CD4-positive, alpha-beta T cell treated with Interleukin-10 for 1 hour (primary cell): ENCODE measurements around the gene NAGPA.

Experiments
- DNase-seq: peaks from one replicate; pipeline ENCODE4 v3.0.0-alpha.2; 2020

Gene NAGPA

DNA sequence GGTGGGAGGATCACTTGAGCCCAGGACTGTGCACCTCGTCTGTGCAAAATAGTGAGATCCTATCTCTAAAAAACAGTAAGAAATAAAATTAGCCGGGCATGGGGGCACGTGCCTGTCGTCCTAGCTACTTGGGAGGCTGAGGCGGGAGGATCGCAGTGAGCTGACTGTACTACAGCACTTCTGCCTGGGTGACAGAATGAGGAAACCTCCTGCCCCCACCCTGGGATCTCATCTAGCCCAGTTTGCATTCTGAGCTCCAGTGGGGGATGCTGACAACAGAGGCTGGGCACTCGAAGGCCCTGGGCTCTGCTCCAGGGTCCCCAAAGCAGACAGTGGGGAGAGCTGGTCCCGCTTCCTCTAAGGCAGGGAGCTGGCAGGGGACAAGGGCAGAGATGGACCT lies 7.1 kb downstream of the NAGPA start:
- DNase-seq, result no peak

- DNase-seq, result no peak
Observed at GRCh38 chr16:5025171-5025632, 8.5 kb downstream of the NAGPA start.

- DNase-seq, result no peak
Observed at GRCh38 chr16:5024632-5025031, 9.1 kb downstream of the NAGPA start.

DNA sequence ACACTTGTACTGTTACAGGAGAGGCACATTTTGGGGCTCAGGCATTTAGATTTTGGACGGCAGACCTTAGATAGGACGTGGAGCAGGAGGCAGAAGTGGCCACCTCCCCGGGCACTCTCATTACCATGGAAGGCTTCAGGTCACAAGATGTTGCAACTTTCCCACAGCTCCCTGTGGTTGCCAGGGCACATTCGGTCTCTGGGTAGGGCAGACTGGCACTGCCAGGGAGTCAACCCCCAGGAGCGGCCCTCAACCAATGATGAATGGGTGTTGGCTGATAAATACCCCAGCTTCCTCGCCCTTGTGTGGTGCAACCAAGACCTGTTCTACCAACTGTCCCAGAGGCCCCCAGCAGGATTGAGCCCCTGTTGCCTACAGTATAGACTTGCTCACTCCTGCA lies 11.2 kb downstream of the NAGPA start:
- DNase-seq, result no peak

GRCh38 chr16:5020551-5020950 lies 13.2 kb downstream of the NAGPA start:
- no peak for DNase-seq

DNA sequence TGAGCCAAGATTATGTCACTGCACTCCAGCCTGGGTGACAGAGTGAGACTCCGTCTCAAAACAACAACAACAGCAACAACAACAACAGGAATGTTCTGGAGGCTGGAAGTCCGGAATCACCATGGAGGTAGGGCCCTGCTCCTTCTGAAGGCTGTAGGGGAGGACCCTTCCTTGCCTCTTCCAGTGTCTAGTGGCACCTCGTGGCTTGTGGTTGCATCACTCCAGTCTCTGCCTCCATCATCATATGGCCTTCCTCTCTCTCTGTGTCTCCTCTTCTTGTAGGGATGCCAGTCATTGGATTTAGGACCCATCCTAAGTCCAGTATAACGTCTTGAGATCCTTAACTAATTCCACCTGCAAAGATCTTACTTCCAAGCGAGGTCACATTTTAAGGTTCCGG lies 14.0 kb downstream of the NAGPA start:
- no peak for DNase-seq

- DNase-seq, result no peak
Observed at GRCh38 chr16:5018793-5019192, 14.9 kb downstream of the NAGPA start.

DNA sequence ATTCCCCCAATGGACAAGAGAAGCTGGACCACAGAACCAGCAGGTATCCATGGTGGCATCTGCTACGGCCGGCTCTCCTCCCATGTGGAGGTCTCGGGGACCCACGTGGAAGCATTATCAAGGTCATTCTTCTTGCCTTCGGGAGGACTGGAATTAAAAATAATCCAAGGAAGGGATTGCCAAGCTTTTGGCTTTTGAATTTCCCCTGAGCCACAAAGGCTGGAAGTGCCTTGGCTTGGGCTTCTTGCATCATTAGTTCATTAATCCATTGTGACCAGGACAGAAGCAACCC lies 16.1 kb downstream of the NAGPA start:
- no peak for DNase-seq

DNA sequence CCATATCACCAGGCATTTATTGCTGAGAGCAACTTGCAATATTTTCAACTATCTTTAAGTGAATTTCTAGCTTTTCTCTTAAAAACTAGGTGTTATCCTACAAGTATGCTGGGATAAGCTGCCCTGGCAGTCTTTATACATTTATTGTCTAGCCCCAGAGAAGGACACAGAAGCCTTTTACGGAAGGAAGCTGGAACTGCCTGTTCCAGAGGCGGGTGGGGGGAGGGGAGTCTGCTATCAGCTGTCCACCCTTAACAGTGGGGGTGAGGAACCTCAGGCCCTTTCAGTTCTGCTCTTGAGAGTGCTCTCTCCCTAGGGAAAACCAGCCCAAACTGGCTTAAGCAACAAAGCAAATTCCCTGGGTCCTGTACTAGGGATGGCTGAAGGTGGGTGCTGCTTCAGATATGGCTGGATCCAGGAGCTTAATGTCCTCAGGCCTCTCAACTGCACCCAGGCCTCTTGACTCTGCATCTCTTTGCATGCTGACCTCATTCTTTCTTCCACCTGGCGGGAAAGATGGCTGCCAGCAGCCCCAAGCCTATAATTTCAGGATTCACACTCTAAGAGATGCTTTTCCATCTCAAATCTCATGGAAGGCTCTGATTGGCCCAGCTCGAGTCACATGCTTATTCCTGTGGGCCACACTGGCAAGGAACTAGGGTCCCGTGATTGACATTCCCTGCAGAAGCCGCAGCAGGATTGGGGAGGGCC lies 16.6 kb downstream of the NAGPA start:
- DNase-seq, result no peak

GRCh38 chr16:5015887-5016286 lies 17.8 kb downstream of the NAGPA start:
- DNase-seq, result no peak

DNA sequence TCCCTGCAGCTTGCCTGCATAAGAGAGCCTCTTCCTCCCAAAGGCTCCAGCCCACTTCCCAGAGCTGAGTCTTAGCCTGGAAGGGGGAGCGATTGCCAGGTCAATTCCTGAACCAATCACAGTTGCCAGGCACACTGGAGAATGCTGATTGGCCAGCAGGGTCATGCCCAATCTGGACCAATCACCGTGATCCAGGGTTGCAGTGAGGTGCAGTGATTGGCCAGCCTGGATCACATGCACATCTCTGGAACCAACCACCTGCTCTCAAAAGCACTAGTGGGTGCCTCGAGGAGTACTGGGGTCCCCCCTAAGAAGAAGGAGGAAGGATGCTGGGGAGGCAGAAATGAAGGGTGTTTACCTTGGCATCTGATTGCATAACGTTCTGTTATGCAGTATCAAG lies 18.4 kb downstream of the NAGPA start:
- no peak for DNase-seq

DNA sequence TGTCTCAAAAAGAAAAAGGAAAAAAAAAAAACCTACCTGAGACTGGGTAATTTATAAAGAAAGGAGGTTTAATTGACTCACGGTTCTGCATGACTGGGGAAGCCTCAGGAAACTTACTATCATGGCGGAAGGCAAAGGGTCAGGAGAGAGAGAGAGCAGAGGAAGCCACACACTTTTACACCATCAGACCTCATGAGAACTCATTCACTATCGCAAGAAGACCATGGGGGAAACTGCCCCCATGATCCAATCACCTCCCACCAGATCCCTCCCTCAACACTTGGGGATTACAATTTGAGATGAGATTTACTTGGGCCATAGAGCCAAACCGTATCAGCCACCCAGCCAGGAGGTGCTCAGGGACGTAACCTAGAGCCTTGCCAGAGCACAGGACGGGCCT lies 20.8 kb downstream of the NAGPA start:
- no peak for DNase-seq

DNA sequence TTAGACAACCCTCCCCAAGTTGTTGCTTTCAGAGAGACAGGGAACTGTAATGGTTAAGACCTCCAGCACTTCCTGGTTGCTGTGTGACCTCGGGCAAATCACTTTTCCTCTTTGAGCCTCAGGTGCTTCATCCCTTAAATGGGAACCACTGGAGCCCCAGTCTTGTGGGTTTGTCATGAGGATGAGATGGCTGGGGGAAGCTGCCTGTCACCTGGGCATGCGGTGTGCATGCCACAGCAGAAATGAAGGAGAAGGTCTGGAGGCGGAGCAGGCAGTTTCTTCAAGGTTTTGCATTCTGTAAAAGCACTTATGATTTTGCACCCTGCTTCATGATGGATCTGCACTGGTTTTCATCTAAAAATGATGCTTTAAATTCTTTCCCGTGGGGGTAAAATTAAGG lies 22.1 kb downstream of the NAGPA start:
- no peak for DNase-seq

- no peak for DNase-seq
Observed at GRCh38 chr16:5010576-5011329, 23.0 kb downstream of the NAGPA start.

DNA sequence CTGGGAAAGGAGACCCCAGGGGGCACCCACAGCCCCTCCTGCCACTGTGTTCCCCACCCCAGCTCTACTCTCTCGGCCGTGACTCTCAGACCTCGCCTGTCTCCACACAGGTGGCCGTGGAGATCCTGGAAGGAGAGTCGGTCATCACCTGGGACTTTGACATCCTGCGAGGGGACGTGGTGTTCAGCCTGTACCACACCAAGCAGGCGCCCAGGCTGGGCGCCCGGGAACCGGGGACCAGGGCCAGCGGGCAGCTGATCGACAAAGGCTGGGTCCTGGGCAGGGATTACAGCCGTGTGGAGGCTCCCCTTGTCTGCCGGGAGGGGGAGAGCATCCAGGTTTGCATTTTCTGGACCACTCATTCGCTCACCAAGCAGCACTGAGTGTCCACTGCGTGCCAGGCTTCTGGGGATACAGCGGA lies 25.4 kb downstream of the NAGPA start:
- no peak for DNase-seq

DNA sequence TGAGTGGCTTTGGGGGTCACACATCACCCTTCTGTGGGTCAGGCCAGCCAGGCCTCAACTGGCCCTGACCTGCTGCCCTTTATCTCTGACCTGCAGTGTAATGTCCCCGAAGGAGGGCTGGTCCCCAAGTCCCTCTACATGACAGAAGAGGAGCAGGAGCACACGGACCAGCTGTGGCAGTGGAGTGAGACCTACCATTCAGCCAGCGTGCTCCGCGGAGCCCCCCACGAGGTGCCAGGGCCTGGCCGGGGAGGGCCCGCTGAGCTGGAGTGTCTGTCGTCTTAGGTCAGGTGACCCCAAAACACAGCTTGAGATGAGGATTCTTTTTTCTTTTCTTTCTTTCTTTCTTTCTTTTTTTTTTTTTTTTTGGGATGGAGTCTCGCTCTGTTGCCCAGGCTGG lies 26.5 kb downstream of the NAGPA start:
- no peak for DNase-seq

GRCh38 chr16:5006348-5007193 lies 27.2 kb downstream of the NAGPA start:
- no peak for DNase-seq

GRCh38 chr16:5005916-5006315 lies 27.8 kb downstream of the NAGPA start:
- no peak for DNase-seq

GRCh38 chr16:5004311-5004710 lies 29.4 kb downstream of the NAGPA start:
- no peak for DNase-seq

- DNase-seq, result no peak
Observed at GRCh38 chr16:5003828-5004227, 29.9 kb downstream of the NAGPA start.

- DNase-seq, result no peak
Observed at GRCh38 chr16:5003211-5003610, 30.5 kb downstream of the NAGPA start.

- DNase-seq, result no peak
Observed at GRCh38 chr16:5002699-5003143, 31.0 kb downstream of the NAGPA start.

GRCh38 chr16:5001986-5002385 lies 31.7 kb downstream of the NAGPA start:
- no peak for DNase-seq

DNA sequence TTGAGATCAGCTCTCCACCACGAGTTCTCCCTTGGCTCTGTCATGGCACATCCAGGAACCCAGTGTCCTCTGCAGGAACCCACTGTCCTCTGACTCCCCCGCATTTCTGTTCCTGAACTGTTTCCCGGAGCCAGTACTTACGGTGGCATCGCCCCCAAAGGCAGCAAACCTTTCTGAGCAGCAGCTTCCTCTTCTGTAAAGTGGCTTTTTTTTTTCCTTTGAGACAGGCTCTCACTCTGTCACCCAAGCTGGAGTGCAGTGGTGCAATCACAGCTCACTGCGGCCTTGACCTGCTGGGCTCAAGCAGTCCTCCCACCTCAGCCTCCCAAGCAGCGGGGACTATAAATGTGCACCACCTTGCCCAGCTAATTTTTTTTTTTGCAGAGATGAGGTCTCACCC lies 32.2 kb downstream of the NAGPA start:
- no peak for DNase-seq
